Right lobe of liver (tissue), 4 donors: Measurements from ENCODE around the gene SLC51A.

Source experiments
- CTCF ChIP-seq, 4 donors: fragments of 200-600 bp in 3 of 4; fragments of 450-650 bp in 1 of 4; IDR thresholded peaks; one replicate each; pipeline versions ENCODE4 v1.5.1 to v1.8.0; 2016 to 2022; ENCODE audit warnings: antibody characterized with exemption in 4 of 4, mild to moderate bottlenecking in 2 of 4
- POLR2A ChIP-seq: fragments of 450-650 bp; IDR thresholded peaks from one replicate; pipeline ENCODE4 v1.6.1; 2017; ENCODE audit warnings: antibody characterized with exemption, mild to moderate bottlenecking
- donor health status: DM: no; HTN: no; CAD: no.
- donor health status: DM: no; HTN: no; CAD: no.
- donor health status: DM: no; HTN: yes; CAD: no.

- TF ChIP-seq CTCF (IDR thresholded peaks at IDR 0.05) = no peak
- no peak for TF ChIP-seq POLR2A
These were observed 41.7 kb upstream of the SLC51A start for GRCh38 chr3:196174652-196175051.
